ENCODE measurements around the gene WDR45B. TPM values are rescaled to one million over a fixed set of nuclear protein-coding genes. Genes with fewer than 3 reads are reported as not detected.

WDR45B gene
- total RNA-seq = 76.4 and 85.2 TPM in 2 replicates

GRCh38 chr17:82648165-82648668, at the start of gene WDR45B:
WDR45B (minus strand) TSS chr17:82648444; CDS start chr17:82648340, 104 bp downstream.

Other genes with a start within 250 kb of the WDR45B start
- gene HEXD, start 230.1 kb downstream of the WDR45B start, total RNA-seq = 6.8 and 11.2 TPM in 2 replicates
- 39.2 and 40.1 TPM in 2 replicates for gene OGFOD3, start 229.9 kb downstream of the WDR45B start, total RNA-seq
- 58.2 and 59.4 TPM in 2 replicates for gene CYBC1, start 197.7 kb downstream of the WDR45B start, total RNA-seq
- 22.2 and 26.0 TPM in 2 replicates for gene NARF, start 189.7 kb downstream of the WDR45B start, total RNA-seq
- gene FOXK2, start 128.7 kb downstream of the WDR45B start, total RNA-seq = 28.5 and 34.5 TPM in 2 replicates
- gene RAB40B, start 50.3 kb upstream of the WDR45B start, total RNA-seq = 8.3 and 13.1 TPM in 2 replicates
- gene FN3KRP, start 68.3 kb upstream of the WDR45B start, total RNA-seq = 14.3 and 18.1 TPM in 2 replicates
- 0.16 TPM in 1 of 2 replicates, not detected in the other for gene FN3K, start 87.2 kb upstream of the WDR45B start, total RNA-seq
- gene TBCD, start 103.6 kb upstream of the WDR45B start, total RNA-seq = 28.9 and 45.2 TPM in 2 replicates
- not detected in 2 replicates for gene ZNF750, start 191.6 kb upstream of the WDR45B start, total RNA-seq